MCF 10A (cell line): ENCODE measurements around the gene CHST11. TPM values are rescaled to one million over a fixed set of nuclear protein-coding genes. Genes with fewer than 3 reads are reported as not detected.
A peak's percentile ranks its signal among the peaks of the same experiment; 100 is the strongest.

ENCODE experiments used
- BruUV-seq: library from RNA; stranded (reverse); fragments of 400-500 nt; replicated peaks from 2 replicates; lab custom pipeline; 2021; lab: Mats Ljungman, UMichigan
- CTCF ChIA-PET: fragments of 300-600 bp; sonication (Branson Sonifier 250); formaldehyde crosslinking; extraction: SDS; loops from one replicate; lab custom pipeline; 2021; ENCODE audit warnings: antibody characterized with exemption, inconsistent platforms; lab: Yijun Ruan, JAX
- POLR2A ChIA-PET: fragments of 300-600, 350-650 bp; sonication (Branson Sonifier 250); formaldehyde crosslinking; extraction: SDS; loops from one replicate; lab custom pipeline; 2020; ENCODE audit warnings: antibody characterized with exemption, inconsistent platforms; lab: Yijun Ruan, JAX
- DNase-seq: peaks from one replicate; pipeline ENCODE4 v3.0.0-alpha.2; 2018; ENCODE audit not compliant: unreplicated experiment
- H3K27ac Mint-ChIP-seq: one replicate; pipeline ENCODE4 v1.8.0; 2022; ENCODE audit warnings: mild to moderate bottlenecking, low read depth, mixed read lengths; ENCODE audit not compliant: unreplicated experiment
- H3K27me3 Mint-ChIP-seq: one replicate; pipeline ENCODE4 v1.8.0; 2022; ENCODE audit warnings: mixed read lengths; ENCODE audit not compliant: insufficient read depth, unreplicated experiment
- H3K36me3 Mint-ChIP-seq: one replicate; pipeline ENCODE4 v1.8.0; 2022; ENCODE audit warnings: mild to moderate bottlenecking, moderate library complexity, mixed read lengths; ENCODE audit not compliant: insufficient read depth, unreplicated experiment
- H3K4me1 Mint-ChIP-seq: one replicate; pipeline ENCODE4 v1.8.0; 2022; ENCODE audit warnings: mixed read lengths; ENCODE audit not compliant: insufficient read depth, unreplicated experiment
- H3K4me3 Mint-ChIP-seq: one replicate; pipeline ENCODE4 v1.8.0; 2022; ENCODE audit warnings: mild to moderate bottlenecking, moderate library complexity, mixed read lengths; ENCODE audit not compliant: unreplicated experiment
- H3K9me3 Mint-ChIP-seq: one replicate; pipeline ENCODE4 v1.8.0; 2022; ENCODE audit warnings: mixed read lengths; ENCODE audit not compliant: unreplicated experiment
- intact Hi-C: fragments of 100-400 bp; cut with micrococcal nuclease; formaldehyde crosslinking; loops from 2 replicates; pipeline ENCODE4 v1.14.1; 2022
- total RNA-seq: library from RNA; stranded (reverse); gene quantifications from 2 replicates; pipeline ENCODE4 v1.2.3, GENCODE V29; 2022
- TF ChIP-seq, protein P1 (sequence below): fragments of 200-600 bp; IDR thresholded peaks from one replicate; pipeline ENCODE4 v1.8.0; 2022; ENCODE audit warnings: antibody characterized with exemption, mild to moderate bottlenecking; ENCODE audit not compliant: unreplicated experiment

CHST11 gene
- total RNA-seq, 1 experiment from 2014 or later: 5.3 TPM

DNA sequence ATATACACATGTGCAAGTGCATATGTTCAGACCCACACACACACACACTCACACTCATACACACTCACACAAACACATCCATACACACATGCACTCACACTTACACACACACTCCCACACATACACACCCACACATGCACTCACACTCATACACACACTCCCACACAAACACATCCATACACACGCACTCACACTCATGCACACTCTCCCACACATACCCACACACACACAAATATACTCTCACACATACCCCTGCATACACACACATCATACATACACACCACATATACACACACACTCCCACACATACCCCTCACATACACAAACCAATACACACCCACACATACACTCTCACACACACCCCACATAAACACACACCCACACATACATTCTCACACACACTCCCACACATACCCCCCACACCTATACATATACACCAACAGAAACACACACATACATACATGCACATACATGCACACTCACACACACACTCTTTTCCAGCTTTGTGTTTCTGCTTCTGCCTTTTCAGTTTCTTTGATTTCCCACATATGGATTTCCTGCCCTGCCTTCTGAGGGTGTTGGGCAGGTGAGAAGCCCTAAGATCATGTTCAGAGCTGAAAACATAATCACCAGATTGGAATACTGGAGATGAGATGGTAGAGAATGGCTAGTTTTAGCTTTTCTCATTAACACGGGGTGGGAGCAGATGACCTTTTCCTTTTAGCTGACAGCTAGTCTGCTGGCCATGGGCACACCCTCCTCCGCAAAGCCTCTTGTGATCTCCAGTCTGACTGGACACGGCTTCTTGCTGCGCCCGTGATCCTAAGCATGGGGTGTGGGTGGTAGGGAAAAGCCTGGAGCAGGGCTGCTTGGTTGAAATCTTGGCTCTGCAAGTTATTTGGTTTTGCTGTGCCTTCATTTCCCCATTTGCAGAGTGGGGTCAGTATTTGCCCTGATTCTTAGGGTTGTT is 214.0 kb downstream of the CHST11 start:
- TF ChIP-seq, protein P1, sequence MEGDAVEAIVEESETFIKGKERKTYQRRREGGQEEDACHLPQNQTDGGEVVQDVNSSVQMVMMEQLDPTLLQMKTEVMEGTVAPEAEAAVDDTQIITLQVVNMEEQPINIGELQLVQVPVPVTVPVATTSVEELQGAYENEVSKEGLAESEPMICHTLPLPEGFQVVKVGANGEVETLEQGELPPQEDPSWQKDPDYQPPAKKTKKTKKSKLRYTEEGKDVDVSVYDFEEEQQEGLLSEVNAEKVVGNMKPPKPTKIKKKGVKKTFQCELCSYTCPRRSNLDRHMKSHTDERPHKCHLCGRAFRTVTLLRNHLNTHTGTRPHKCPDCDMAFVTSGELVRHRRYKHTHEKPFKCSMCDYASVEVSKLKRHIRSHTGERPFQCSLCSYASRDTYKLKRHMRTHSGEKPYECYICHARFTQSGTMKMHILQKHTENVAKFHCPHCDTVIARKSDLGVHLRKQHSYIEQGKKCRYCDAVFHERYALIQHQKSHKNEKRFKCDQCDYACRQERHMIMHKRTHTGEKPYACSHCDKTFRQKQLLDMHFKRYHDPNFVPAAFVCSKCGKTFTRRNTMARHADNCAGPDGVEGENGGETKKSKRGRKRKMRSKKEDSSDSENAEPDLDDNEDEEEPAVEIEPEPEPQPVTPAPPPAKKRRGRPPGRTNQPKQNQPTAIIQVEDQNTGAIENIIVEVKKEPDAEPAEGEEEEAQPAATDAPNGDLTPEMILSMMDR: no peak
- POLR2A ChIA-PET: interaction anchor here (0.5 to 1.6 kb wide), 5 partner anchors 12 to 214 kb away, joined by 3 to 4 read pairs (median 4); partner anchors contain the start of gene CHST11
- H3K9me3 Mint-ChIP-seq: no peaks in the 10 kb centered on the region
- CTCF ChIA-PET: interaction anchor here (1.2 kb wide), 1 partner anchor 289 kb away, joined by 3 read pairs; no protein-coding TSS in a partner anchor
- H3K4me1 Mint-ChIP-seq: peaks cover 49% of the 10 kb centered on the region
- no TSS peak for BruUV-seq
- intact Hi-C loops: loop anchor here (5.0 kb wide), 1 partner anchor 68 kb away; no protein-coding TSS in a partner anchor
- H3K36me3 Mint-ChIP-seq: no peaks in the 10 kb centered on the region
- DNase-seq: peak; percentile 20
- H3K27ac Mint-ChIP-seq: no peak overlapping the region
- H3K27me3 Mint-ChIP-seq: no peaks in the 10 kb centered on the region
- peak overlapping the region; percentile 44 for H3K4me3 Mint-ChIP-seq

DNA sequence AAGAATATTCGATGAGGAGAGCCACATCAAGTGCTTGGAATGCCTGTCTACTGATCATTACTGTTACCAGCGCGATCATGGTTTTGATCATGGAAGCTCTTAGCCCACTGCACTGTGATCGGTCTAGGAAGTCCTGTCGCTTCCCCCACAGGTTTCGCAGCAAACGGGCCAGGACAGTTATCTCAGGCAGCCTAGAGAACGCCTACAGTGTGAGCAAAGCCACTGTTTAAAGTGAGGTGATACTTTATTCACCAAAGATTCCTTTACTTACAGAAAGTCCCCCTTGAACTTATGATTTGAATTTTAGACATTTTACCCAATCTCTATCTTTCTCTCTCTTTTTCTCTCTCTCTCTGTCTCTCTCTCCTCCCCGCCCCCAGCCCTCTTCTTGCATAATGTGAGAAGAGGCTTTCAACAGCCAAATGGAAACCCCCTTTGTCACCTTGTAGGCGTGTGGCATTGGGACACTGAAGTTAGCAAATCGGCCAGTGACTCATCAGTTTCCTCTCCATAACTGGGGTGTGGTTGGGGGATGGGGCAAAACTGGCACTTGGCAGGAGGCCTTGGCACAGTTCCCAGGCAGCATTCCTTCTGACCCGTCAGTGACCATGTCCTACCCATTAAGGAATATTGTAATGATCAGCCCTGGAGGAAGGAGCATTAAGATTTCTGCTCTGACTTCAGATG is 214.8 kb downstream of the CHST11 start:
- intact Hi-C loops: loop anchor here (5.0 kb wide), 1 partner anchor 69 kb away; no protein-coding TSS in a partner anchor
- H3K27me3 Mint-ChIP-seq: no peaks in the 10 kb centered on the region
- TF ChIP-seq, protein P1: no peak
- H3K4me3 Mint-ChIP-seq: peak overlapping the region; percentile 30
- CTCF ChIA-PET: interaction anchor here (1.0 to 1.2 kb wide), 2 partner anchors 11 to 83 kb away, joined by 3 to 4 read pairs; no protein-coding TSS in a partner anchor
- peak overlapping the region; percentile 90 for H3K27ac Mint-ChIP-seq
- H3K36me3 Mint-ChIP-seq: no peaks in the 10 kb centered on the region
- no TSS peak for BruUV-seq
- no peaks in the 10 kb centered on the region for H3K9me3 Mint-ChIP-seq
- H3K4me1 Mint-ChIP-seq: peaks cover 49% of the 10 kb centered on the region
- peak; percentile 98 for DNase-seq
- POLR2A ChIA-PET: interaction anchor here (0.5 to 1.6 kb wide), 9 partner anchors 9 to 436 kb away, joined by 3 to 7 read pairs (median 4); partner anchors contain the start of genes CHST11 and WASHC4

DNA sequence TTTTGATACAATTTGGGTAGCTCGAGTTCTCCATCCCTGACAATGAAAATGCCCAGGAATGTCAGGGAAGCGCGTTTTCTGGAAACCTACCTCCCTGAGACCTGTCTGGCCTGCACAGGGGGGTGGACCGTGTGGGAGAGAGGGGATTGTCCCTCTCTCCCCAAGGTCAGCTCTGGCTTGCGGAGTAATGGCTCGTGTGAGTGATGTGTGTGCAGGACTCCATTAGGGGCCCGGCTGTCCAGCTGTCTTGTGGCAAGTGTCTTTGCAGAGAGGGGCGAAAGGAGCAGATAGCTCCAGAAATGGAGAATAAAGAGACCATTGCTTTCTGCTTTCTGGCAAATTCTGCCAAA is 215.3 kb downstream of the CHST11 start:
- no peaks in the 10 kb centered on the region for H3K36me3 Mint-ChIP-seq
- BruUV-seq: no TSS peak
- no peaks in the 10 kb centered on the region for H3K27me3 Mint-ChIP-seq
- intact Hi-C loops: loop anchor here (5.0 kb wide), 1 partner anchor 70 kb away; no protein-coding TSS in a partner anchor
- CTCF ChIA-PET: interaction anchor here (0.9 to 1.2 kb wide), 3 partner anchors 12 to 290 kb away, joined by 3 to 4 read pairs (median 3); no protein-coding TSS in a partner anchor
- peak overlapping the region; percentile 30 for H3K4me3 Mint-ChIP-seq
- DNase-seq: no peak
- H3K4me1 Mint-ChIP-seq: peaks cover 49% of the 10 kb centered on the region
- peak overlapping the region; percentile 90 for H3K27ac Mint-ChIP-seq
- POLR2A ChIA-PET: interaction anchor here (0.6 to 1.5 kb wide), 10 partner anchors 10 to 1582 kb away, joined by 3 to 7 read pairs (median 4); partner anchors contain the start of genes CHST11 and WASHC4
- H3K9me3 Mint-ChIP-seq: no peaks in the 10 kb centered on the region
- TF ChIP-seq, protein P1: no peak
